Subcutaneous adipose tissue (tissue), 4 donors: ENCODE results near the gene EPB42. TPM values are rescaled to one million over a fixed set of nuclear protein-coding genes. Genes with fewer than 3 reads are reported as not detected.

Experiments used
- total RNA-seq, 4 donors: library from RNA; depleted of rRNA; stranded (reverse); fragments of >200 nt; gene quantifications; one replicate each; pipeline ENCODE4 v1.1.0, GENCODE V29; 2016
- TF ChIP-seq, protein P1 (sequence below): fragments of 450-650 bp; IDR thresholded peaks from one replicate; pipeline ENCODE4 v1.5.1; 2016; ENCODE audit warnings: low read depth, mild to moderate bottlenecking, control low read depth, antibody characterized with exemption, moderate library complexity

The EPB42 gene
- total RNA-seq, 4 donors from 2014 or later = 1.5 to 11.1 (median 2.2) TPM

DNA sequence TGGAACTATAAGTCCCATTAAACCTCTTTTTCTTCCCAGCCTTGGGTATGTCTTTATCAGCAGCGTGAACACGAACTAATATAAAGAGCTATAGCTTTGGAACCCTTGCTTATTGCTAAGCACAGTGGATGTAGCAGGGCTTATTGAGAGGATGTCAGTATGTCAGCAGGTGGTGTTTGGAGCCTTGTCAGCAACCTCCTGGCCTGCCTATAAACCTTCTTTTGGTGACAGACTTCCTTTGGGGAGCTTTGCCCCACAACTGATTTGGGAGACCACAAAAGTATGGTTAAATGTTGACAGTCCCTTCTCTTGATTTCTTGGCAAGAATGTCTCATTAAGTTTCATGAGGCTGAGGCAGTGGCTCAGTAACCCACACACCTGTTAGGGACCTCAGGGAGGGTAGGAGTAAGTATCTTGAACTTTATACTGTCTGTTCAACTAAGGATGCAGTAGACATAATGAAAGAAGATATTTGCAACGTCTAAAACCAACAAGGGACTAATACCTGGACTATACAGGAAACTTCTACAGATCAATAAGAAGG, 20.8 kb downstream of the EPB42 start:
- TF ChIP-seq, protein P1, sequence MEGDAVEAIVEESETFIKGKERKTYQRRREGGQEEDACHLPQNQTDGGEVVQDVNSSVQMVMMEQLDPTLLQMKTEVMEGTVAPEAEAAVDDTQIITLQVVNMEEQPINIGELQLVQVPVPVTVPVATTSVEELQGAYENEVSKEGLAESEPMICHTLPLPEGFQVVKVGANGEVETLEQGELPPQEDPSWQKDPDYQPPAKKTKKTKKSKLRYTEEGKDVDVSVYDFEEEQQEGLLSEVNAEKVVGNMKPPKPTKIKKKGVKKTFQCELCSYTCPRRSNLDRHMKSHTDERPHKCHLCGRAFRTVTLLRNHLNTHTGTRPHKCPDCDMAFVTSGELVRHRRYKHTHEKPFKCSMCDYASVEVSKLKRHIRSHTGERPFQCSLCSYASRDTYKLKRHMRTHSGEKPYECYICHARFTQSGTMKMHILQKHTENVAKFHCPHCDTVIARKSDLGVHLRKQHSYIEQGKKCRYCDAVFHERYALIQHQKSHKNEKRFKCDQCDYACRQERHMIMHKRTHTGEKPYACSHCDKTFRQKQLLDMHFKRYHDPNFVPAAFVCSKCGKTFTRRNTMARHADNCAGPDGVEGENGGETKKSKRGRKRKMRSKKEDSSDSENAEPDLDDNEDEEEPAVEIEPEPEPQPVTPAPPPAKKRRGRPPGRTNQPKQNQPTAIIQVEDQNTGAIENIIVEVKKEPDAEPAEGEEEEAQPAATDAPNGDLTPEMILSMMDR = no peak

DNA sequence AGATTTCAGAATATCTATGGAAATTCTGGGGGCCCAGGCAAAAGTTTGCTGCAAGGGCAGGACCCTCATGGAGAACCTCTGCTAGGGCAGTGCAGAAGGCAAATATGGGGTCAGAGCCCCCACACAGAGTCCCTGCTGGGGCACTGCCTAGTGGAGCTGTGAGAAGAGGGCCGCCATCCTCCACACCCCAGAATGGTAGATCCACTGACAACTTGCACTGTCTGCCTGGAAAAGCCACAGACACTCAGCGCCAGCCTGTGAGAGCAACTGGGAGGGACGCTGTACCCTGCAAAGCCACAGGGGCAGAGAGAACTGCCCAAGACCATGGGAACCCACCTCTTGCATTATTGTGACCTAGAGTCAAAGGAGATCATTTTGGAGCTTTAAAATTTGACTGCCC, 21.8 kb downstream of the EPB42 start:
- TF ChIP-seq, protein P1 = no peak

DNA sequence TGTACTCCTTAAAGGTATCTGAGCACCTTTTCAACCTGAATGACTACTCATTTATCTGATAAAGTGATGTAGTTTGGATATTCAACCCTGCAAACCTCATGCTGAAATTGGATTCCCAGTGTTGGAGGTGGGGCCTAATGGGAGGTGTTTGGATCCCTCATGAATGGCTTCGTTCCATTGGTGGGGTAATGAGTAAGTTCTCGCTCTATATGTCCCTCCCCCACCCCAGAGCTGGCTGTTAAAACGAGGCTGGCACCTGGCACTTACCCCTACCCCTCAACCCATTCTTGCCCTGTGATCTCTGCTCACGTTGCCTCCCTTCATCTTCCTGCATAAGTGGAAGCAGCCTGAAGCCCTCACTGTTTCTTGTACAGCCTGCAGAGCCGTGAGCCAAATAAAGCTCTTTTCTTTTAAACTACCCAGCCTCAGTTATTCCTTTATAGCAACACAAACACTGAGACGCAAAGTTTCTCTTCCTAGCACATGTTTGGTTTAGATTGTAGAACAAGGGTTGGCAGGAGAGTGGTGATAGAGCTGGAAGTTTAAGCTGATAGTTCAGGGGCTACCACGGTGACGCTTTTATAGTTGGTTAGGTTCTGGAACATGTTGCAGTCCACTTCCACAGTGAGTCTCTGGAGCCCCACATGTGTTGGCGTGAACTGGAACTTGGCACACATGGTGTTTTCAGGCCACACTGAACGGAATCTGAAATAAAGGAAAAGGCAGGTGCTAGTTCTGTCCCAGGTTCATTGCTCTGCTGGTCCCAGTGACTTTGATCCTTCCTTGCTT, 23.9 kb downstream of the EPB42 start:
- TF ChIP-seq, protein P1 = no peak

DNA sequence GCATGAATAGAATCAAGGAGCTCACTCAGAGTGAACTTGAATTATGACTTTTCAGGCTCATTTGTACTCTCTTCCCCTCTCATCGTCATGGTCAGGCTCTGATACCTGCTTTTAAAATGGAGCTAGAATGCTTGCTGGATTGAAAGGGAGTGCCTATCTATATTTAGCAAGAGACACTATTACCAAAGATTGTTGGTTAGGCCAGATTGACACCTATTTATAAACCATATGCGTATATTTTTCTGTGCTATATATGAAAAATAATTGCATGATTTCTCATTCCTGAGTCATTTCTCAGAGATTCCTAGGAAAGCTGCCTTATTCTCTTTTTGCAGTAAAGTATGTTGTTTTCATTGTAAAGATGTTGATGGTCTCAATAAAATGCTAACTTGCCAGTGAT, 26.0 kb downstream of the EPB42 start:
- TF ChIP-seq, protein P1 = no peak

DNA sequence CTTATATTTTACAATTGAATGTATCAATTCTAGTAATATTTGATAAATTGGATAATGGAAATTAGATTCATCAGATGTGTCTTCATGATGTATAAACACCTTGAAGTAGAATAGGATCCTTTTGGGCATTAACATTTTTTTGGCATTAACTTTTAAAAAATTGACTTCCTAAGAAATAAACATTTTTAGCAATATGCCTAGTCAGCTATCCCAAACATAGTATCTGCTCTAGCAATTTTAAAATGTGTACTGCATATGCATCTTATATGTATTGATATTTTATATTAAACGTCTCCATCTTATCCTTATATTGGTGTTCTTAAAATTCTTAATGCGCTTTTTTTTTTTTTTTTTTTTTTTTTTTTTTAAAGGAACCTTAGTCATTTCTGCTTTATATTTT, 27.1 kb downstream of the EPB42 start:
- TF ChIP-seq, protein P1 = no peak

DNA sequence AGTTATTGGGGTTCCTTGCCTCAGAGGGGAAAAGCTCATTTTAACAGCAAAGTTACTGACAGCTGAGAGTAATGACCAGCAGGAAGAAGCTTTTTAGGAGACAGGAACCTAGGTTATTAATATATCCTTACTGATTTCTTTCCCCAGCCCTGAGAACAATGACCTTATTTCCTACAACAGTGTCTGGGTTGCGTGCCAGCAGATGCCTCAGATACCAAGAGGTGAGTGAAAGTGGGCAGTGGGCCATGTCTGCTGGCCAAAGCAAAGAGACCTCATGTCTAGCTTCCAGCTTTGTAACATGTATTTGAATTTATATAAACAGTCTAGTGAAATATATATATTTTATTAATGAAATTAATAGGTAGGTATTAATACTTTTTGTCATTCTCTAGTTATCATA, 30.6 kb downstream of the EPB42 start:
- TF ChIP-seq, protein P1 = no peak

GRCh38 chr15:43189296-43189695, 31.5 kb downstream of the EPB42 start:
- TF ChIP-seq, protein P1 = no peak
